HepG2 (cell line): Measurements from ENCODE around the gene CIAO3. TPM values are rescaled to one million over a fixed set of nuclear protein-coding genes. Genes with fewer than 3 reads are reported as not detected.

Experiments
- CCDC6 ChIP-seq: sonication (generic); formaldehyde crosslinking; IDR thresholded peaks from 2 replicates; pipeline ENCODE4 v1.8.1; 2022; ENCODE audit warnings: mild to moderate bottlenecking, missing genetic modification reagents, moderate library complexity
- DNMT3B ChIP-seq: conservative IDR thresholded peaks from 2 replicates; pipeline ENCODE4 v1.6.1; 2016; ENCODE audit warnings: missing biosample characterization, control low read depth
- FOXK1 ChIP-seq: sonication (generic); formaldehyde crosslinking; IDR thresholded peaks from 2 replicates; pipeline ENCODE4 v1.4.0; 2020; ENCODE audit warnings: low read depth, missing genetic modification reagents, borderline replicate concordance
- GABPB1 ChIP-seq: IDR thresholded peaks from 2 replicates; pipeline ENCODE4 v1.6.1; 2016; ENCODE audit warnings: mild to moderate bottlenecking, missing genetic modification reagents, moderate library complexity, missing compliant biosample characterization
- GTF3A ChIP-seq: sonication (generic); formaldehyde crosslinking; conservative IDR thresholded peaks from 2 replicates; pipeline ENCODE4 v1.4.0; 2020; ENCODE audit warnings: mild to moderate bottlenecking, missing genetic modification reagents
- HMGXB4 ChIP-seq, 2 experiments: sonication (generic) in 1 of 2; formaldehyde crosslinking in 1 of 2; IDR thresholded peaks; 2 replicates each; pipeline versions ENCODE4 v1.4.0 to v1.6.1; 2018 to 2020; ENCODE audit warnings: missing genetic modification reagents in 2 of 2, borderline replicate concordance in 1 of 2, low read depth in 1 of 2, mild to moderate bottlenecking in 1 of 2, missing biosample characterization in 1 of 2
- KDM2A ChIP-seq: sonication (generic); formaldehyde crosslinking; IDR thresholded peaks from 2 replicates; pipeline ENCODE4 v1.4.0; 2020; ENCODE audit warnings: low read depth, missing genetic modification reagents, borderline replicate concordance
- KLF11 ChIP-seq: IDR thresholded peaks from 2 replicates; pipeline ENCODE4 v1.6.1; 2016; ENCODE audit warnings: missing compliant biosample characterization
- MEIS1 ChIP-seq: sonication (generic); formaldehyde crosslinking; IDR thresholded peaks from 2 replicates; pipeline ENCODE4 v1.9.0; 2021; ENCODE audit warnings: mild to moderate bottlenecking, missing genetic modification reagents, moderate library complexity, borderline replicate concordance
- MTF2 ChIP-seq: sonication (generic); formaldehyde crosslinking; IDR thresholded peaks from 2 replicates; pipeline ENCODE4 v1.5.0; 2020; ENCODE audit warnings: missing genetic modification reagents, borderline replicate concordance
- PAX8 ChIP-seq: sonication (generic); formaldehyde crosslinking; IDR thresholded peaks from 2 replicates; pipeline ENCODE4 v1.8.0; 2022; ENCODE audit warnings: mild to moderate bottlenecking, missing genetic modification reagents, borderline replicate concordance
- RFXANK ChIP-seq: IDR thresholded peaks from 2 replicates; pipeline ENCODE4 v1.6.1; 2016
- SMAD1 ChIP-seq: sonication (generic); formaldehyde crosslinking; IDR thresholded peaks from 2 replicates; pipeline ENCODE4 v1.4.0; 2020; ENCODE audit warnings: missing genetic modification reagents, low read depth, mild to moderate bottlenecking, borderline replicate concordance
- TFDP1 ChIP-seq: IDR thresholded peaks from 2 replicates; pipeline ENCODE4 v1.6.1; 2016; ENCODE audit warnings: missing compliant biosample characterization, missing genetic modification reagents, borderline replicate concordance
- TSC22D2 ChIP-seq: sonication (generic); formaldehyde crosslinking; IDR thresholded peaks from 2 replicates; pipeline ENCODE4 v1.5.1; 2020; ENCODE audit warnings: missing genetic modification reagents, mild to moderate bottlenecking, borderline replicate concordance
- ZBTB20 ChIP-seq: sonication (generic); formaldehyde crosslinking; IDR thresholded peaks from 2 replicates; pipeline ENCODE4 v1.8.1; 2023; ENCODE audit warnings: missing genetic modification reagents, low read depth, mild to moderate bottlenecking, borderline replicate concordance
- ZFP91 ChIP-seq: sonication (generic); formaldehyde crosslinking; IDR thresholded peaks from 2 replicates; pipeline ENCODE4 v1.9.0; 2022; ENCODE audit warnings: missing genetic modification reagents, mild to moderate bottlenecking, borderline replicate concordance
- ZFY ChIP-seq: sonication (generic); formaldehyde crosslinking; IDR thresholded peaks from 2 replicates; pipeline ENCODE4 v1.4.0; 2020; ENCODE audit warnings: missing genetic modification reagents
- ZNF24 ChIP-seq: fragments of 450-650 bp; IDR thresholded peaks from 2 replicates; pipeline ENCODE4 v1.6.1; 2017; ENCODE audit warnings: antibody characterized with exemption, mild to moderate bottlenecking
- ZNF589 ChIP-seq: sonication (generic); formaldehyde crosslinking; conservative IDR thresholded peaks from 2 replicates; pipeline ENCODE4 v1.8.0; 2022; ENCODE audit warnings: mild to moderate bottlenecking, moderate library complexity, missing genetic modification reagents
- ZNF770 ChIP-seq: sonication (generic); formaldehyde crosslinking; IDR thresholded peaks from 2 replicates; pipeline ENCODE4 v1.5.0; 2020; ENCODE audit warnings: mild to moderate bottlenecking, missing genetic modification reagents
- ZNF792 ChIP-seq: IDR thresholded peaks from 2 replicates; pipeline ENCODE4 v1.6.1; 2016
- ZNF816 ChIP-seq: sonication (generic); formaldehyde crosslinking; IDR thresholded peaks from 2 replicates; pipeline ENCODE4 v1.8.0; 2022; ENCODE audit warnings: missing genetic modification reagents, mild to moderate bottlenecking, borderline replicate concordance
- polyA plus RNA-seq, 8 experiments: library from polyadenylated mRNA; depleted of rRNA in 3 of 8; stranded (reverse) in 7 of 8; unstranded in 1 of 8; fragments of >200 nt; fragmentation: Illumina TruSeq in 4 of 8; extraction: Trizol in 4 of 8; gene quantifications; 2 replicates each; pipeline versions ENCODE4 v1.2.1 to v1.2.3, GENCODE V29; 2011 to 2016; ENCODE audit warnings: low read depth in 4 of 8, missing spikeins in 1 of 8, mixed read lengths in 1 of 8; ENCODE audit not compliant: insufficient read depth in 1 of 8
- total RNA-seq, 5 experiments: library from RNA; depleted of rRNA; stranded (reverse); fragments of >200 nt; fragmentation: Illumina TruSeq; extraction: Trizol; gene quantifications; 2 replicates each; pipeline ENCODE4 v1.2.3, GENCODE V29; 2016; ENCODE audit warnings: low read depth in 1 of 5

The CIAO3 gene
- total and polyA plus RNA-seq, 2 of the 13 experiments (the other 11 are each of a cell fraction or from before 2014, with no cell fraction given), result 21.7 to 25.0 TPM

GRCh38 chr16:711548-712320, 29.1 kb downstream of the CIAO3 start (continued):
- no peak for TF ChIP-seq ZNF816
- TF ChIP-seq FOXK1 (CRISPR knock-in tag), result no peak
- TF ChIP-seq CCDC6 (CRISPR knock-in tag), result no peak
- 0 out of 2 replicates have a peak, but pooled peaks have one; percentile 26 for TF ChIP-seq MTF2 (CRISPR knock-in tag)
- no peak for TF ChIP-seq DNMT3B
- TF ChIP-seq ZNF589, result no peak
- peak; percentile 46; the same call in 1 of the 2 replicates for TF ChIP-seq MEIS1 (CRISPR knock-in tag)
- no peak for TF ChIP-seq ZBTB20 (CRISPR knock-in tag)
- no peak for TF ChIP-seq ZNF24
- TF ChIP-seq KLF11 (CRISPR knock-in tag), result no peak
- no peak for TF ChIP-seq ZFP91 (CRISPR knock-in tag)
- TF ChIP-seq TFDP1 (CRISPR knock-in tag), result no peak
- TF ChIP-seq ZNF770 (CRISPR knock-in tag), result peak; percentile 41; the same call in 1 of the 2 replicates
- no peak for TF ChIP-seq RFXANK (CRISPR knock-in tag)
- TF ChIP-seq ZFY (CRISPR knock-in tag), result no peak
- TF ChIP-seq GTF3A (CRISPR knock-in tag), result no peak
- peak in 1 of 2 experiments; percentile 51; a peak in 1 of 4 replicates for TF ChIP-seq HMGXB4 (CRISPR knock-in tag; IDR thresholded peaks at IDR 0.05; ENCODE audit: borderline replicate concordance in 1 of 2, low read depth in 1 of 2)
- TF ChIP-seq TSC22D2 (CRISPR knock-in tag), result no peak
- TF ChIP-seq GABPB1 (CRISPR knock-in tag), result peak; percentile 60; the same call in 1 of the 2 replicates
- TF ChIP-seq ZNF792 (CRISPR knock-in tag), result no peak
- TF ChIP-seq SMAD1, result no peak
- peak; percentile 35; the same call in 1 of the 2 replicates for TF ChIP-seq KDM2A (CRISPR knock-in tag)
- TF ChIP-seq PAX8 (CRISPR knock-in tag), result no peak
